Raji (cell line): ENCODE results near the gene PSD.

Experiments
- POLR2A ChIP-seq: IDR thresholded peaks from 2 replicates; pipeline ENCODE4 v1.6.1; 2011; ENCODE audit warnings: low read depth, low read length, control low read depth; ENCODE audit not compliant: insufficient read depth

The PSD gene

GRCh38 chr10:102450374-102451104 is 32.0 kb upstream of the PSD start:
- TF ChIP-seq POLR2A: peak; percentile 80

GRCh38 chr10:102450124-102450373 is 31.5 kb upstream of the PSD start:
- peak; percentile 94 for TF ChIP-seq POLR2A

GRCh38 chr10:102449321-102450123 is 30.9 kb upstream of the PSD start:
- no peak for TF ChIP-seq POLR2A

- TF ChIP-seq POLR2A: no peak
Measured at GRCh38 chr10:102444851-102445250, 26.3 kb upstream of the PSD start.

GRCh38 chr10:102438374-102438773 is 19.8 kb upstream of the PSD start:
- no peak for TF ChIP-seq POLR2A

- no peak for TF ChIP-seq POLR2A
Measured at GRCh38 chr10:102437515-102437914, 18.9 kb upstream of the PSD start.

- no peak for TF ChIP-seq POLR2A
Measured at GRCh38 chr10:102436312-102436711, 17.7 kb upstream of the PSD start.

- TF ChIP-seq POLR2A: 0 out of 2 replicates have a peak, but pooled peaks have one; percentile 13
Measured at GRCh38 chr10:102435529-102436233, 17.1 kb upstream of the PSD start.

- TF ChIP-seq POLR2A: no peak
Measured at GRCh38 chr10:102435133-102435497, 16.5 kb upstream of the PSD start.

GRCh38 chr10:102434394-102435132 is 16.0 kb upstream of the PSD start:
- TF ChIP-seq POLR2A: no peak

GRCh38 chr10:102433619-102434046 is 15.0 kb upstream of the PSD start:
- TF ChIP-seq POLR2A: no peak

- TF ChIP-seq POLR2A: peak; percentile 77
Measured at GRCh38 chr10:102432162-102432950, 13.8 kb upstream of the PSD start, which contains the start of gene CUEDC2. Gene CUEDC2 (minus strand): TSS chr10:102432574. CDS start chr10:102425188, 7,386 bp downstream.

GRCh38 chr10:102431452-102432124 is 13.0 kb upstream of the PSD start:
- peak; percentile 36; the same call in 1 of the 2 replicates for TF ChIP-seq POLR2A

- no peak for TF ChIP-seq POLR2A
Measured at GRCh38 chr10:102429468-102429867, 10.9 kb upstream of the PSD start.
